NK-92 (cell line): Measurements from ENCODE around the gene CHMP3.
"Not testable (repeated sequence)": the region's sequence is repeated elsewhere in the genome, so short reads cannot be mapped to it uniquely, and the experiment has no call there.

ENCODE experiments used
- DNase-seq: peaks from one replicate; lab custom pipeline; 2025; ENCODE audit not compliant: unreplicated experiment; lab: John Stamatoyannopoulos, UW

The CHMP3 gene

DNA sequence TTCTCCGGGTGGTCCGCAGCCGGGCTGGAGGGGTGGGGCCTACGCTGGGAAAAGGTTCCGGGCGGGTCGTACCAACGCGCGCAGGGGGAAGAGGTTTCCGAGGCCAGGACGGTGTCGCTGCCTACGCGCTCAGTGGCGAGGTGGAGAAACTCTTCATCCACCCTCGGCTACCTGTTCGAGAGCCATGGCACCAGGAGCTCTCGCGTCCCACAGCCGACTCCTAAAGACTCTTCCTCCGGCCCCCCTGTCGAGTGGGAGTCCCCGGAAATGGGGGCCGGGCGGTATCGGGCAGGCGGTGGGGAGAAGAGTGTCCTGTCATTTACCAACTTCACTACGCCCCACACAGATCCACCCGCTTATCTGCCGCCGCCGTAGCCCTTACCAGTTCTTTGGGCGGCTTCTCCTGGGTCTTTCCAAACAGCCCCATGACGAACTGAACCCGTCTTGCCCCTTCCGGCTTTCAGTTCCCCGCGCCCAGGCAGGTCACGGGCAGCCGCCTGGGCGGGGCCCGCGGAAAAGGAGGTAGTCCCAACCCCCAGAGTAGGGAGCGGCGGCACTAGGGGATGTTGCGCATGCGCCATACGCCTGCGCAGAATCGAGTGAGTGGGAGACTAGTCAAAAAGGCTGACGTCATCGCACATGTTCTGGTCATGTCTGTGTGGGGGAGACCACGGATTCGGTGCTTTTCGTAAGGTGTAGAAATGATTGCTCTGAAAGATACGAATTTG is at the start of gene CHMP3:
Gene CHMP3 (minus strand): TSS at position 522 of the 728 bp plus-strand sequence. CDS start 95 bp downstream, at position 427.
- DNase-seq = peak; percentile 85

DNA sequence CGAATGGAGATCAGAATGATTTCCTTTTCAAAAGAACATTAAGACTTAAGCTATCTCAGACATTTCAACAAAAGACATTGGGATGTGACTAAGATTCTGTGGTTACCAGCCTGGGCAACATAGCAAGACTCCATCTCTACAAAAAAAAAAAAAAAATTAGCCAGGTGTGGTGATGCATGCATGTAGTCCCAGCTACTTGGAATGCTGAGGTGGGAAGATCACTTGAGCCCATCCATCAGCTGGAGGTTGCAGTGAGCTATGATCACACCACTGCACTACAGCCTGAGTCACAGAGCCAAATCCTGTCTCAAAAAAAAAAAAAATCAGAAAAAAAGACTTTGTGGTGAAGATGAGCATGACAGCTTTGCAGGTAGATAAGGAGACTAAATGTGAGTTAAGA is 47.6 kb upstream of the CHMP3 start:
- DNase-seq = no peak

- no peak for DNase-seq
These were observed 45.7 kb upstream of the CHMP3 start for GRCh38 chr2:86608832-86609410.

- DNase-seq = no peak
These were observed 40.7 kb upstream of the CHMP3 start for GRCh38 chr2:86603905-86604304.

- DNase-seq = no peak
These were observed 35.7 kb upstream of the CHMP3 start for GRCh38 chr2:86598966-86599365.

GRCh38 chr2:86596118-86596517 is 32.9 kb upstream of the CHMP3 start:
- no peak for DNase-seq

GRCh38 chr2:86593266-86593665 is 30.0 kb upstream of the CHMP3 start:
- DNase-seq = no peak

DNA sequence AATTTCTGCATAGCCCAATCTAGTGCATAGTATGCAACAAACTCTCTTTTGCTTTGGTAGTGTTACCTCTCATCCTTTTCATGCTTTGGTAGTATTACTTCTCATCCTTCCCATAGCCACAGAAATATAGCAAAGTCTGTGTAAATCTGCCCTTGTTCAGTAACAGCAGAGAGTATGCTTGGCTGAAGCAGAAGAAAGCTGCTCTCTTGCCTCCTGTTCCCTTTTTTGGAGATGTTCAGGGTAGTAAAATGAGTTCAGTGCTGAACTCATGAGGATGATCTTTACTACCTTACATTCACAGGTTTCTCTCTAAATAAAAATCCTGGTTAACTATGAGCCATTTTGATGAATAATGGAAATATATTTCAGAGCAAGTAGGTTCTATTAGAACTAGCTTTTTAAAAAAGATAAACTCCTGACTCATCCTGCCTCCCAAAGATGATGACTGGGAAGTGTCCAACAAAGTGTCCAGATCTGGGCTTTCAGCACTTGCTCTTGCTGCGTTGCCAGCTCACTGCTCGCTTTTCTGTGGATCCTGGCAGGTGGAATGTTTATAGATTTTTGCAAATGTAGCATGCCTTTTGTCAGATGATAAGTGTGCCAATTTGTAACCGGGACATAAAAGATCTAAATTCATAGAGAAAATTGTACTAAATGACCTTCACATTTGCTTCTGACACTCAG is 29.4 kb upstream of the CHMP3 start:
- no peak for DNase-seq

DNA sequence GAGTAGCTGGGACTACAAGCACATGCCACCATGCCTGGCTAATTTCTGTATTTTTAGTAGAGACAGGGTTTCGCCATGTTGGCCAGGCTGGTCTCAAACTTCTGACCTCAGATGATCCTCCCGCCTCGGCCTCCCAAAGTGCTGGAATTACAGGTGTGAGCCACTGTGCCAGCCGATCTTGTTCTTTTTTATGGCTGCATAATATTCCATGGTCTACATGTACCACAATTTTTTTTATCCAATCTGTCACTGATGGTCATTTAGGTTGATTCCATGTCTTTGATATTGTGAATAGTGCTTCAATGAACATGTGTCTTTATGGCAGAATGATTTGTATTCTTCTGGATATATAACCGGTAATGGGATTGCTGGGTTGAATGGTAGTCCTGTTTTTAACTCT is 26.5 kb upstream of the CHMP3 start:
- not testable (repeated sequence) for DNase-seq

DNA sequence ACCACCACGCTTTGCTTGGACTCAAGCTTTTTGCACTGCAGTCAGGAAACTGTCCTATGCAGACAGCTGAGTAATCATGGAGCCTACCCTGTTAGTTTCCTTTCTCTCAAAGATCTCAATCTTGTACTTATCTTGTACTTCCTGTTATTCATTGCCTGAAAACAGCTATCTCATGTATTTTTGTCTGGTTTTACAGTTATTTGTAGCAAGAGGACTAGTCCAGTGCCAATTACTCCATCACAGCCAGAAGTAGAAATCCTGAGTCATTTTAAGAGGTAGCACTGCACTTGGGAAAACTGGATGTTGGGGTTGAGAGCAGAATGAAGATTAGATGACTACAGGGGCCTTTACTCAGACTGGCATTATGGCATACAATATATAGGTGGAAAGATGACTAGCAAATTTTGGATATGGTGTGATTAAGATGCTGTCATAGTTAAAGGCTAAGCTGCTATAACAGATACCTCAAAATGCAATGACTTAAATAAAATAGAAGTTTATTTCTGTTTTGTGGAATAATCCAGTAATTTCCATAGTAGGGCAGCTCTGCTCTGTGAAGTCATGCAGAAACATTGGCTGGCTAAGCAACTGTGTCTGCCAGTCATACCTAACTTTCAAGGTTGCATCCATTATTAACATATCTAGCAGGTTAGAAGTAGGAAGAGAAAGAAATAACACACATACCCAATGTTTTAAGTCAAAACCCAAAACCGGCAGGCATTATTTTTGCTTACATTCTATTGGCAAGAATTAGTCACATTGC is 21.1 kb upstream of the CHMP3 start:
- DNase-seq = no peak

- no peak for DNase-seq
These were observed 17.3 kb upstream of the CHMP3 start for GRCh38 chr2:86580560-86580959.

DNA sequence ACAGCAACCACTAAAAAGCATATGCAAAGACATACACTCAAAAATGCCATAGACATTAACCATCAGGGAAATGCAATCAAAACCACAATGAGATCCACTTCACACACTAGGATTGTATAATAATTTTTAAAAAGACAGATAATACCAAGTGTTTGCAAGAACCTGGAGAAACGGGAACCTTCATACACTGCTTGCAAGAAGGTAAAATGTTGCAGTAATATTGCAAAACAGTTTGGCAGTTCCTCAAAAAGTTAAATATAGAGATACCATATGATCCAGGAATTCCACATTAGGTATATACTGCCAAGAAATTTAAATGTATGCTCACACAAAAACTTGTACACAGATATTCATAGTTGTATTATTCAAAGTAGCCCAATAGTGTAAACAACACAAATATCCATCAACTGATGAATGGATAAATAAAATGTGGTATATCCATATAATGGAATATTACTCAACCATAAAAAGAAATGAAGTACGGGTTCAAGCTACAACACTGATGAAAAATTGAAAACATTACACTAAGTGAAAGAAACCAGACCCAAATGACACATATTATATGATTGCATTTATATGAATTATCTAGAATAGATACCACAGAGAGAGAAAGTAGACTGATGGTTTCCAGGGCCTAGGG is 14.7 kb upstream of the CHMP3 start:
- no peak for DNase-seq

- no peak for DNase-seq
These were observed 6.8 kb upstream of the CHMP3 start for GRCh38 chr2:86570059-86570458.

GRCh38 chr2:86566821-86567190 is 3.6 kb upstream of the CHMP3 start:
- DNase-seq = no peak

DNA sequence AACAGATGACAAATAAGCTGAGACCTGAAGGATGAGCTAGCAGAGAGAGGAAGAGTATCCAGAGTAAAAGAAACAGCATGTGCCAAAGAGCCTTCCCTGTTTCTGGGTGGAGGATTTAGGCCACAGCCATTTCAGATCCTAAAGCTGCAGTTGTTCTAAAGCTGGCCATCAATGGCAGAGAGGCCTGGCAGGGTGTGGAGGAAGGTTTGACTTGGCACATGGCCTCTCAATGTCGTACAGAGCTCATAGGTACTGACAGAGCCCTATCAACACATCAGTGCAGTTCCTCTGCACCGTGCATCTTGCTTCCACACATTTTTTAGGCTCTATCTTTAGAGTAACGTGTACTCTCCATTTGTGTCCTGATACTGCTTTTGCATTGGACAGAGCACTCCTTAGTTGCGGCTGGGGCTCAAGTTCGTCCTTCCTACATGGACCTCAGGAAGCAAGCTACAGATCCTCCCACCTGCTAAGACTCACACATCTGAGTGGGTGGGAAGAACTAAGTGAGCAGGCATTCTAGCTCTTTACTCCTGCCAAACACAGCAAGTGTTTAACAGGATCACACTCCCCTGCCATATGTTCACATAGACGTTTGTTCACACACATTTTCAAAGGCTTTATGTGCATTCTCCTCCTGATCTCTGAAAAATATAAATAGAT is 3.0 kb upstream of the CHMP3 start:
- no peak for DNase-seq

- no peak for DNase-seq
These were observed 413 bp upstream of the CHMP3 start for GRCh38 chr2:86563650-86564061.

- DNase-seq = no peak
These were observed 740 bp downstream of the CHMP3 start for GRCh38 chr2:86562485-86562921.

DNA sequence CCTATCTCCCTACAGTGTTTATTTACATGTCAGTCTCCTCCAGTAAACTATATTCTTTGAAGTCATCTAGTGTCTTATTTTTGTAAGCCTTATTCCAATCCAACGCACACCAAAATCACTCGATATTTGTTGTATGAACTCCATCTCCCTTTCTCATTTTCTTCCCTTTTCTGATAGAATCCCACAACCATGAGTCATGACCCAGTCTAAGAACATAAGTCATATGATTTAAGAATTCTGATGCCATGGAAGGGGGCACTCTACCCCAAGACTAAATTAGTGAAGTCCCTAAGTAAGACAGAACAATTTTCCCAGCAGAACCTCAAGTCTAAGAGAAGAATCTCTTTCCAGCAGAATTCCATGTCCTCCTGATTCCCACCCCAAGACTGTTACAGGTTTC is 5.4 kb downstream of the CHMP3 start:
- no peak for DNase-seq

DNA sequence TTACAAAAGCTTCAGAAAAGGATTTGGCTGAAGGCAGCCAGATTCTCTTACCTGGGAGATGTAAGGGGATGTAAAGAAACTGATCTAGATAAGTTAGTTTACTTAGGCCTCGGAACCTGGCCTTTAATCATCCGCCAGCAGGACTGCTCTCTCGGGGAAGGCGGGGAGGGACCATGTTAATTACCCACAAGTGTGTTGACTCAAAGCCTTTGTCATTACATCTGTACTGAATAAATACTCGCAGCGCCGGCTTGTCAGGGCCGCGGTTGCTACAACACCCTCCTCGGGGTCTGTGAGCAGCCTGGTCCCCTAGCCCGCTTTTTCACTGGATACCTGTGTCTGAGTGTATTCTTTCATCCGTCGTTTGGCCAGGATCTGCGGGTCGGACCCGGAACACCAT is 6.7 kb downstream of the CHMP3 start:
- DNase-seq = no peak

- DNase-seq = no peak
These were observed 10.4 kb downstream of the CHMP3 start for GRCh38 chr2:86552889-86553288.
